Upper lobe of right lung (tissue), 1 donor: Measurements from ENCODE around the gene NHLRC4. TPM values are rescaled to one million over a fixed set of nuclear protein-coding genes. Genes with fewer than 3 reads are reported as not detected.
A peak's percentile ranks its signal among the peaks of the same experiment; 100 is the strongest.

Source experiments
- ATAC-seq: fragments of 200-7000 bp; cut with Tn5 transposase; one replicate; pipeline ENCODE4 v1.9.1; 2020; ENCODE audit warnings: mild to moderate bottlenecking, moderate library complexity
- DNase-seq: peaks from one replicate; pipeline ENCODE4 v3.0.0-alpha.2; 2020
- H3K27ac ChIP-seq: fragments of 200-600 bp; one replicate; pipeline ENCODE4 v1.8.0; 2022
- H3K27me3 ChIP-seq: fragments of 200-600 bp; one replicate; pipeline ENCODE4 v1.8.0; 2022; ENCODE audit warnings: mild to moderate bottlenecking
- H3K36me3 ChIP-seq: fragments of 200-600 bp; one replicate; pipeline ENCODE4 v1.8.0; 2022
- H3K4me1 ChIP-seq: fragments of 200-600 bp; one replicate; pipeline ENCODE4 v1.8.0; 2022
- H3K4me3 ChIP-seq: fragments of 200-600 bp; one replicate; pipeline ENCODE4 v1.8.0; 2022; ENCODE audit warnings: mild to moderate bottlenecking
- H3K9me3 ChIP-seq: fragments of 200-600 bp; one replicate; pipeline ENCODE4 v1.8.0; 2022
- CTCF ChIP-seq: fragments of 200-600 bp; IDR thresholded peaks from one replicate; pipeline ENCODE4 v1.8.0; 2022; ENCODE audit warnings: antibody characterized with exemption
- intact Hi-C: fragments of 100-400 bp; cut with DNase I; formaldehyde crosslinking; loops from one replicate; pipeline ENCODE4 v1.11.0; 2022
- total RNA-seq: library from RNA; stranded (reverse); fragmentation: NEBNext Ultra II Directional; extraction: Animal tissue kit (Norgen Biotek cat#: 25700); gene quantifications from one replicate; pipeline ENCODE4 v1.2.1, GENCODE V29; 2021
- donor health status: DM: no; HTN: yes; CAD: no; lungs with severe emphysema.

The NHLRC4 gene
- total RNA-seq, 1 donor from 2014 or later = 0.98 TPM

- no peak for DNase-seq
- peaks cover 16% of the 10 kb centered on the region for H3K36me3 ChIP-seq
- no peak overlapping the region for H3K27ac ChIP-seq
- intact Hi-C loops = no loop called here
- no peak for ATAC-seq
- no peak overlapping the region for H3K4me3 ChIP-seq
- H3K27me3 ChIP-seq = no peaks in the 10 kb centered on the region
- TF ChIP-seq CTCF = no peak
- H3K9me3 ChIP-seq = no peaks in the 10 kb centered on the region
- no peaks in the 10 kb centered on the region for H3K4me1 ChIP-seq
These were observed 11.0 kb downstream of the NHLRC4 start for GRCh38 chr16:577796-578195.

GRCh38 chr16:578232-578869, 11.5 kb downstream of the NHLRC4 start:
- Histone ChIP-seq H3K27ac (no peak overlapping the region), H3K4me1 (no peaks in the 10 kb centered on the region), H3K4me3 (no peak overlapping the region), H3K9me3 (no peaks in the 10 kb centered on the region), H3K36me3 (peaks cover 16% of the 10 kb centered on the region), H3K27me3 (no peaks in the 10 kb centered on the region)
- ATAC-seq (no peak), DNase-seq (no peak)
- no peak for TF ChIP-seq CTCF
- intact Hi-C loops = no loop called here

- Histone ChIP-seq H3K27ac (no peak overlapping the region), H3K4me1 (no peaks in the 10 kb centered on the region), H3K36me3 (peaks cover 16% of the 10 kb centered on the region), H3K4me3 (no peak overlapping the region), H3K9me3 (no peaks in the 10 kb centered on the region), H3K27me3 (no peaks in the 10 kb centered on the region)
- peak; percentile 92 for ATAC-seq
- peak; percentile 85 for TF ChIP-seq CTCF
- intact Hi-C loops = no loop called here
- peak; percentile 91 for DNase-seq
These were observed 12.1 kb downstream of the NHLRC4 start for GRCh38 chr16:578870-579405.

GRCh38 chr16:580141-580945, 13.5 kb downstream of the NHLRC4 start:
- no peak overlapping the region for H3K27ac ChIP-seq
- H3K9me3 ChIP-seq = no peaks in the 10 kb centered on the region
- no peaks in the 10 kb centered on the region for H3K27me3 ChIP-seq
- H3K4me1 ChIP-seq = no peaks in the 10 kb centered on the region
- no peak for TF ChIP-seq CTCF
- DNase-seq (no peak), ATAC-seq (no peak)
- peaks cover 7% of the 10 kb centered on the region for H3K36me3 ChIP-seq
- no peak overlapping the region for H3K4me3 ChIP-seq
- intact Hi-C loops = no loop called here

- TF ChIP-seq CTCF = no peak
- no peaks in the 10 kb centered on the region for H3K27me3 ChIP-seq
- H3K36me3 ChIP-seq = peaks cover under 1% of the 10 kb centered on the region
- no peaks in the 10 kb centered on the region for H3K9me3 ChIP-seq
- H3K27ac ChIP-seq = no peak overlapping the region
- intact Hi-C loops = no loop called here
- no peak for DNase-seq
- no peaks in the 10 kb centered on the region for H3K4me1 ChIP-seq
- H3K4me3 ChIP-seq = no peak overlapping the region
- no peak for ATAC-seq
These were observed 14.2 kb downstream of the NHLRC4 start for GRCh38 chr16:580946-581498.
